GM23248 (cell line): ENCODE measurements around the gene NHSL2.

Source experiments
- EZH2 ChIP-seq: fragments of 200-600 bp; sonication (generic); IDR thresholded peaks from 2 replicates; pipeline ENCODE4 v1.6.1; 2018; ENCODE audit warnings: antibody characterized with exemption, mild to moderate bottlenecking; ENCODE audit not compliant: insufficient read depth, poor library complexity, severe bottlenecking
- EZH2phosphoT487 ChIP-seq: fragments of 200-600 bp; sonication (generic); IDR thresholded peaks from 2 replicates; pipeline ENCODE4 v1.6.1; 2018; ENCODE audit warnings: antibody characterized with exemption, moderate library complexity, mild to moderate bottlenecking, low read depth; ENCODE audit not compliant: insufficient read depth

GRCh38 chrX:71997320-71997719, 86.7 kb downstream of the NHSL2 start:
- TF ChIP-seq EZH2phosphoT487 (no peak), EZH2 (no peak)
